Urinary bladder (tissue), 4 donors: ENCODE data around the gene RNF14. TPM values are rescaled to one million over a fixed set of nuclear protein-coding genes. Genes with fewer than 3 reads are reported as not detected.
"Not testable (repeated sequence)": the region's sequence is repeated elsewhere in the genome, so short reads cannot be mapped to it uniquely, and the experiment has no call there.

Experiments
- DNase-seq: peaks from one replicate; pipeline ENCODE4 v3.0.0-alpha.2; 2015; ENCODE audit errors: extremely low spot score
- H3K27ac ChIP-seq: one replicate; pipeline ENCODE4 v1.5.1; 2013; ENCODE audit warnings: low read depth, mild to moderate bottlenecking, moderate library complexity
- H3K36me3 ChIP-seq: one replicate; pipeline ENCODE4 v1.6.1; 2013; ENCODE audit warnings: mild to moderate bottlenecking, moderate library complexity; ENCODE audit not compliant: insufficient read depth
- H3K4me1 ChIP-seq: one replicate; pipeline ENCODE4 v1.6.1; 2013; ENCODE audit warnings: mild to moderate bottlenecking, moderate library complexity; ENCODE audit not compliant: insufficient read depth
- H3K4me3 ChIP-seq: one replicate; pipeline ENCODE4 v1.5.1; 2013; ENCODE audit warnings: low read depth, low read length
- WGBS: extraction: QIAGEN DNeasy Blood & Tissue Kit; methylation state at CpG from one replicate; pipeline ENCODE4 v1.1.7; 2013; 5-methylcytosine and 5-hydroxymethylcytosine counted together
- polyA plus RNA-seq: library from polyadenylated mRNA; stranded (reverse); fragments of 200-250 nt; gene quantifications from one replicate; pipeline ENCODE4 v1.2.3, GENCODE V29; 2013
- total RNA-seq: library from RNA; depleted of rRNA; stranded (reverse); fragments of >200 nt; gene quantifications from one replicate; pipeline ENCODE4 v1.2.3, GENCODE V29; 2014
- donor health status: healthy with polysubstance abuse.
- donor health status: healthy.

RNF14 gene, protein sequence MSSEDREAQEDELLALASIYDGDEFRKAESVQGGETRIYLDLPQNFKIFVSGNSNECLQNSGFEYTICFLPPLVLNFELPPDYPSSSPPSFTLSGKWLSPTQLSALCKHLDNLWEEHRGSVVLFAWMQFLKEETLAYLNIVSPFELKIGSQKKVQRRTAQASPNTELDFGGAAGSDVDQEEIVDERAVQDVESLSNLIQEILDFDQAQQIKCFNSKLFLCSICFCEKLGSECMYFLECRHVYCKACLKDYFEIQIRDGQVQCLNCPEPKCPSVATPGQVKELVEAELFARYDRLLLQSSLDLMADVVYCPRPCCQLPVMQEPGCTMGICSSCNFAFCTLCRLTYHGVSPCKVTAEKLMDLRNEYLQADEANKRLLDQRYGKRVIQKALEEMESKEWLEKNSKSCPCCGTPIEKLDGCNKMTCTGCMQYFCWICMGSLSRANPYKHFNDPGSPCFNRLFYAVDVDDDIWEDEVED
- total RNA-seq (69.7 TPM), polyA plus RNA-seq (51.9 TPM)

DNA sequence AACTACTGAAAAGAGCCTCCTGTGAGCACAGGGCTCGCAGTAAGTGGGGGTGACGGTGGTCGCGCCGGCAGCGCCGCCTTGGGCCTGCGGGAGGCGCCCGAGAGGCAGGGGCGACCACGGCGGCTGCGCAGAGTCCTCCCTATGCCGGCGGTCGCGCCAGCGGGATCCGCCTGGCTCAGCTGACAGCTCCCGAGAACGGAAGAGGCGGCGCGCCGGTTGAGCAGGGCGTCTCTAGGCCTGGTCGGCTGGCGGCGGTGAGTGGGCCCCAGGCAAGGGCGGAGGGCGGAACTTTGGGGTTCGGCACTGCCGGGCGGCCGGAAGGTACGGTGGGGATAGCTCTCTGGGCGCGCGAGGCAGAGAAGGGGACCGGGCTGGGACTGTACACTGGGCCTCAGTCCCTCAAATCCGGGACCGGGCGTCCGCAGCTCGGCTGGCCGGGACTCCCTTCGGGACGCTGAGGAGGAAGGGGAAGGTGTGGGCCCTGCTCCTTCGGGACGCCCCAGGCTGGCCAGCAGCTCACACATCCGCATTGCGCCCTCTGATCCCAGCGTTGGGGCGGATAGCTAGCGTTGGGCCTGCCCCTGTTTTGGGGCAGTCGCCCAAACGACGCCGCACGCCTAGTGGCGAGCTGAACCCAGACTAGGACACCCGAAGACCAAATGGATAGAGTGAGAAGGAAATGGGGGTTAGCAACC lies at the start of gene RNF14:
TSS of gene RNF14 (plus strand) at position 192 of the 695 bp plus-strand sequence. CDS start 4,484 bp downstream, outside the sequence.
- Histone ChIP-seq H3K27ac (peak within 1 kb of the TSS; percentile 86), H3K4me3 (peak within 1 kb of the TSS; percentile 50), H3K4me1 (no peaks in the 10 kb centered on the region), H3K36me3 (no peaks in the 10 kb centered on the region)
- DNase-seq = peak; percentile 77
- under 1% methylated on average over 63 of the region's 63 CpGs for WGBS

DNA sequence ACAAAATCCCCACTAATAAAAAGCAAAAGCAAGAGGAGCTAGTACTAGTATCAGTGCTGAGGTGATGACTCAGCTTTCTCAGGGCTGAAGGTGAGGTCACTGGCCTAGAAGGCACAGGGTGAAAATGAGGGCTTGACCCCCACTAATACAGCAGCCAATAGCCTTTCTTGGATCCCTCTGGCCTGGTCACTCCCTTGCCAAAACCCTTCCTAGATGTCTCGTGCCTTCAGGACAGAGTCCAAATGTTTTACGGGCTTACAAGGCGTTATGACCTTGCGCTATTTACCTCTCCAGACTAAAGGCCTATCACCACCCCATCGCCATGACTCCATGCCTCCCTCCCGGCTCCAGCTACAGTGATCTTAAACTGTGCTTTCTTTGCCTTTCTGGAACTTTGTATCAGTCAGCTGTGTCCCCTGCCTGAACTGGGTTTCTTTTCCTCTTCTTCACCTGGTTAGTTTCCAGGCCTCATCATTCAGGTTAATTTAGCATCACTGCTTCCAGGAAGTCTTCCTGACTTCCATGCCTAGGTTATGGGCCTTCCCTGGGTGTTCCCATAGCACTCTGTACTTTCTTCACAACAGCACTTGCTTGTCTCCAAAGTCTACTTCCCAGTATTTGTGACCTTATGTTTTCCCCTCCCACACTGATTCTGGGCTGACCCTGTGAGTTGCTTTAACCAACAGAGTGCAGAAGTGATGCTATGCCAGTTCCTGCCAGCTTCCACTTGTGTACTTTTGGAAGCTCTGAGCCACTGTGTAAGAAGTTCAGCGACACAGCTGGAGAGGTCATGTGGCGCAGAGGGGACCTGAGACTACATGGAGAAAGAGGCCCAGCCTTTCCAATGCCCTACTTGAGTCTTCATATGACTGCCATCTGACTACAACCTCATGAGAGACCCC lies 49.4 kb upstream of the RNF14 start:
- H3K4me1 ChIP-seq = no peaks in the 10 kb centered on the region
- H3K27ac ChIP-seq = no peak overlapping the region
- no peaks in the 10 kb centered on the region for H3K36me3 ChIP-seq
- no peak for DNase-seq
- H3K4me3 ChIP-seq = no peak overlapping the region
- 80% methylated on average over 8 of the region's 8 CpGs for WGBS

DNA sequence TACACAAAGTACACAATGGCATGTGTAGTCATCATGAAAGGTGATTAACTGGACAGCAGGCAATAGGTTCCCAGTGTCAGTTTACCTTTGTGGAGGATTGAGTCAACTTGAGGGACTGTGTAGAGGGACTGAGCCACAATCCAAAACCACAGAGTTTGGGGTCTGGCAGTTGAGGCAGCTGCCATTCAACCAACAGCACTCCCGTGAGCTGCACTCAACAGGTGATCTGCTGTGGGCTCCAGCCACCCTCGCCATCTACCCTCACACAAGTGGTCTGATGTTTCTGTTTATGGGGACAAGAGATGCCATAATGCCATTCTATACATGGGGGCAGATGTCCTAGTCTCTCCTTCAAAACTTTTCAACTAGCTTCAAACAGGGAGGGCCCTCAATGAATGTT lies 48.1 kb upstream of the RNF14 start:
- H3K27ac ChIP-seq = no peak overlapping the region

DNA sequence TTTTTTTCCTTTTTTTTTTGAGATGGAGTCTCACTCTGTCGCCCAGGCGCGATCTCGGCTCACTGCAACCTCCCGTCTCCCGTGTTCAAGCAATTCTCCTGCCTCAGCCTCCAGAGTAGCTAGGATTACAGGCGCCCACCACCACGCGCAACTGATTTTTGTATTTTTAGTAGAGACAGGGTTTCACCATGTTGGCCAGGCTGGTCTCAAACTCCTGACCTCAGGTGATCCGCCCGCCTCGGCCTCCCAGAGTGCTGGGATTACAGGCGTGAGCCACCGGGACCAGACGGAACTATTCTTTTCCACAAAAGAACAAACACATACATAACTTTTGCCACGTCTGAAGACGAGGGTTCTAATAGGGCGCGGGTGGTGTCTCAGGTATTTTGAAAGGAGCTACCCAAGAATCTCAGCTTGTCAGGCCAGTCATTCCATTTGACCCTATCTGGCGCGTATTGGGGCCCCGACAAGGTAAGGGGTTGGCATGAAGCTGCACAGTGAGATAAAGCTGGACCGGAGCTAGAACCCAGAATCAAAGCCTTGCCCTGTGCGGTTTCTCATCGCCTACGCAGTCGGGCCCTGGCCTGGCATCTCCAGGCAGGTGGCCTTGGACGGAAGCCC lies 46.0 kb upstream of the RNF14 start:
- DNase-seq, H3K4me1 ChIP-seq, H3K36me3 ChIP-seq: not testable (repeated sequence)
- Histone ChIP-seq H3K27ac (peak overlapping the region; percentile 97), H3K4me3 (peak overlapping the region; percentile 56)
- WGBS = 55% methylated on average over 28 of the region's 28 CpGs

More for the DNA sequence above, 48.1 kb upstream of the RNF14 start:
- Histone ChIP-seq H3K4me1 (no peaks in the 10 kb centered on the region), H3K36me3 (no peaks in the 10 kb centered on the region), H3K4me3 (no peak overlapping the region)
- 86% methylated on average over 2 of the region's 2 CpGs for WGBS
- DNase-seq = no peak

DNA sequence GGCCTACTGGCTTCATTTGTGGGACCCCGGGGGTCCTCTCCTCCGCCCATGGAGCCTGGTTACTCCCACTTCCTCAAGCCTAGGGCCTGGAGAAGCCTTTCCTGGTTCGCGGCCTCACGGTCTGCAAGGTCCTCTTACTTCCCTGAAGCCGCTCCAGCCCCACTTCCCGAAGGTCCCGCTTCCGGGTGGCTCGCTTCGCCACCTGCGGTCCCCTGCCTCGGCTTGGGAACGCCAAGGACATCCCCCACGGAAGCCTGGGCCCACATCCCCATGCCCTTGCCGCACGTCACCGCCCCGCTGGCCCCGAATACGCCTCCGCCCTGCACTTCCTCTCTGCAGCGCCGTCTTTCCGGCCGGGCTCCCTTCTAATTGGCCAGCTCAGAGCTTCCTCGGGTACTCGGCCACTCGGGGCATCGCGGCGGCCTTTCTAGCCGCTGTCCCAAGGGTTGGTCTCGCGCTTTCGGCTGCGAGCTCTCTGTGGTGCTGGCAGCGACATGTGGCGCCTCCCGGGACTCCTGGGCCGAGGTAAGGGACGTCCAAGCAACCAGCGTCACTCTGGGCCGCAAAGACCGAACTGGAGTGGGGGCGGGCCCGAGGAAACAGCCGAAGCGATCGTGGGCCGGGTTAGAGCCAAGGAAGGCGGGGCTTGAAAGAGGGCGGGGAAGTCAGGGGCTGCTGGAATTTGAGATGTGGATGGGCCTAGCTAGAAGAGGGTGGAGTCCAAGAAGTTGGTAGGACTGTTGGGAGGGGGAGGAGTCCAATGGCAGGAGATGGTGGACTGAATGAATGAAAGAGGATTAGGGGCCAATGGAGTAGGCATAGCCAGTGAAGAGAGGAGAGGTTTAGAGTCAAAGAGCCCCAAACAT lies 45.2 kb upstream of the RNF14 start, which contains the start of gene DELE1:
TSS of gene DELE1 (plus strand) at position 424 of the 866 bp plus-strand sequence. CDS start at position 495, 71 bp downstream.
- WGBS = under 1% methylated on average over 53 of the region's 53 CpGs
- Histone ChIP-seq H3K36me3 (no peaks in the 10 kb centered on the region), H3K4me1 (no peaks in the 10 kb centered on the region), H3K4me3 (peak within 1 kb of the TSS; percentile 56), H3K27ac (peak within 1 kb of the TSS; percentile 97)
- peak; percentile 88 for DNase-seq

DNA sequence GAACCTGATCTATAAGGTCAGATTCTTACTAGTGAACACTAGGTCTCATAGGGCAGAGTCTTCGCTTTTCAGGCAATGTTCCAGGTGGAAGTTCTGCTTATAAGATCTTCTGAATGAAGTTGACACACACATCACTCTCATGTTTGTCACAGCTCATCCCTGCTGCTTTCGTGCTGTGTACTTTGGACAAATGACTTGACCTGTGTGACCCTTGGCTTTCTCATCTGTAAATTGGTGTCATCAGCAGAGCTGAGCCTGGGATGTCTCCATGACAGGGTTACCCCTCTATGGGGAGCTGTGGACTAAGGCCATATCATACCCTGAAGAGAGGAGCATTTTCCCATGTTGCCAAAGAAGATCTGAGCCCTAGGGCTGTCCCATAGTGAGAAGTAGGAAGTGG lies 42.5 kb upstream of the RNF14 start:
- H3K4me3 ChIP-seq = no peak overlapping the region
- no peaks in the 10 kb centered on the region for H3K4me1 ChIP-seq
- H3K36me3 ChIP-seq = peaks cover 3% of the 10 kb centered on the region
- 81% methylated on average over 2 of the region's 2 CpGs for WGBS
- DNase-seq = no peak
- no peak overlapping the region for H3K27ac ChIP-seq

DNA sequence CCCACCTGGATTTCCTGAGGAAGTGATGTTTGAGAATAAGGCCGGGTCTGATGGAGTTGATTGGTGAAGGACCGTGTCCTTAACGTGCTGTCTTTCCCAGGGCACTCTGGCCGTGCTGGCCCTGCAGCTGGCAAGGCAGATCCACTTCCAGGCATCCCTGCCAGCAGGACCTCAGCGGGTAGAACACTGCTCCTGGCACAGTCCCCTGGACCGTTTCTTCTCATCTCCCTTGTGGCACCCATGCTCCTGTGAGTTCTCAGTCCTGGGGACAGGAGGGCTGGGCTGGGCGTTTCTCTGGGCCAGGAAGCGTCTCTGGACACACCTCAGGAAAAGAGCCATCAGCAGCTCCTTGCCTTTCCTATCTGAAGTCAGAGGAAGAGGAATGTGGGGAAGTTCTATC lies 40.9 kb upstream of the RNF14 start:
- no peak overlapping the region for H3K4me3 ChIP-seq
- 81% methylated on average over 8 of the region's 8 CpGs for WGBS
- no peaks in the 10 kb centered on the region for H3K4me1 ChIP-seq
- no peak overlapping the region for H3K27ac ChIP-seq
- peaks cover 6% of the 10 kb centered on the region for H3K36me3 ChIP-seq
- DNase-seq = no peak

DNA sequence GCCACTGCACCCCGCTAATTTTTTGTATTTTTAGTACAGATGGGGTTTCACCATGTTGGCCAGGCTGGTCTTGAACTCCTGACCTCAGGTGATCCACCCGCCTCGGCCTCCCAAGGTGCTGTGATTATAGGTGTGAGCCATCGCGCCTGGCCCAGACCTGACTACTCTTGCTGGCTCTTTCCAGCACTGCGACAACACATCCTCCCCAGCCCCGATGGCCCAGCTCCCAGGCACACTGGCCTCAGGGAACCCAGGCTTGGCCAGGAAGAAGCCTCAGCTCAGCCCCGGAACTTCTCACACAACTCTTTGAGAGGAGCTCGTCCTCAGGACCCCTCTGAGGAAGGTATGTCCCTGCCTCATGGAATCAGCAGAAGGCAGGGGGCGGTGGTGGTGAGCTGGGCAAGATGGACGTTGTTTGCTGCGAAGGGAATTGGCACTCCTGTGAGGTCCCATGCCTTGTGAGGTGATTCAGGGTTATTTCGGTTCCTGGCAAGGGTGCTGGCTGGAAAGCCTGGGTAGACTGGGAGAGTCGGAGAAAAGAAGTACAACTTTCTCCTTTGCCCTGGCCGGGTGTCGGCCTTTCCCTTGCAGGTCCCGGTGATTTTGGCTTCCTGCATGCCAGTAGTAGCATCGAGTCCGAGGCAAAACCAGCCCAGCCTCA lies 39.4 kb upstream of the RNF14 start:
- Histone ChIP-seq H3K4me1 (no peaks in the 10 kb centered on the region), H3K4me3 (no peak overlapping the region), H3K27ac (no peak overlapping the region), H3K36me3 (peaks cover 6% of the 10 kb centered on the region)
- no peak for DNase-seq
- WGBS = 96% methylated on average over 19 of the region's 19 CpGs

DNA sequence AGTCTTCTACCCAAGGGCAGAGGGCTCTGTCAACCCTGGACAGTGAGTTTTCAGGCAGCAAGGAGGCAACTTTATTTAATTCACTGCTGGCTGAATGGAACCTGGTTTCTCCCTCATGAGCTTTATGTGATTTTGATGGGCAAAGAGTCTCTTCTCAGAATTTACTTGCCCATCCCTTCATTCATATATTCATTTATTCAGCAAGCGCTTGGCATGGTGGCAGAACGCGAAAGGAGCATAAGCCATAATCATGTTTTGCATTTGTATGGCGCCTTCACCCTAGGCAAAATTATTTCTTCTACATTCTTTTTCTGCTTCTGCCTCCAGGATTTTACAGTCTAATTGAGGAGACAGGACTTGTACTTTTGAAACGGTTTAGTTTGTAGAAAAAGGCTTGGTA lies 37.2 kb upstream of the RNF14 start:
- WGBS = 94% methylated on average over 5 of the region's 5 CpGs
- Histone ChIP-seq H3K4me1 (no peaks in the 10 kb centered on the region), H3K4me3 (no peak overlapping the region), H3K36me3 (peaks cover 6% of the 10 kb centered on the region), H3K27ac (no peak overlapping the region)
- no peak for DNase-seq

DNA sequence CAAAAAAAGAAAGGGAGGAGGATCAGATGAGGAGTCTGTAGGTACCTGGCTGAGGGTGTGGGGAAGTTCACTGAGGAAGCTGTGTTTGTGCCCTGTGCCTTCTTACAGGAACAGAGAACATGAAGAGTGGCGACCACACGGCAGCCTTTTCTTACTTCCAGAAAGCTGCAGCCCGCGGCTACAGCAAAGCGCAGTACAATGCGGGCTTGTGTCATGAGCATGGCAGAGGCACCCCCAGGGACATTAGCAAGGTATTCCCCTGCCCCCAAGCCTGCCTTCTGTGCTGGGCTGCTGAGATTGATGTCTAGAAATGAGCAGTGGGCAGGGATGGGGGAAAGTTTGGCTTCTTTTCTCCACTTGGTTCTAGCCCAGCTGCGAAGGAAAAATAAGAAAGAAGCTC lies 35.8 kb upstream of the RNF14 start:
- Histone ChIP-seq H3K27ac (no peak overlapping the region), H3K4me1 (no peaks in the 10 kb centered on the region), H3K4me3 (no peak overlapping the region), H3K36me3 (peaks cover 6% of the 10 kb centered on the region)
- no peak for DNase-seq
- WGBS = 95% methylated on average over 7 of the region's 7 CpGs

DNA sequence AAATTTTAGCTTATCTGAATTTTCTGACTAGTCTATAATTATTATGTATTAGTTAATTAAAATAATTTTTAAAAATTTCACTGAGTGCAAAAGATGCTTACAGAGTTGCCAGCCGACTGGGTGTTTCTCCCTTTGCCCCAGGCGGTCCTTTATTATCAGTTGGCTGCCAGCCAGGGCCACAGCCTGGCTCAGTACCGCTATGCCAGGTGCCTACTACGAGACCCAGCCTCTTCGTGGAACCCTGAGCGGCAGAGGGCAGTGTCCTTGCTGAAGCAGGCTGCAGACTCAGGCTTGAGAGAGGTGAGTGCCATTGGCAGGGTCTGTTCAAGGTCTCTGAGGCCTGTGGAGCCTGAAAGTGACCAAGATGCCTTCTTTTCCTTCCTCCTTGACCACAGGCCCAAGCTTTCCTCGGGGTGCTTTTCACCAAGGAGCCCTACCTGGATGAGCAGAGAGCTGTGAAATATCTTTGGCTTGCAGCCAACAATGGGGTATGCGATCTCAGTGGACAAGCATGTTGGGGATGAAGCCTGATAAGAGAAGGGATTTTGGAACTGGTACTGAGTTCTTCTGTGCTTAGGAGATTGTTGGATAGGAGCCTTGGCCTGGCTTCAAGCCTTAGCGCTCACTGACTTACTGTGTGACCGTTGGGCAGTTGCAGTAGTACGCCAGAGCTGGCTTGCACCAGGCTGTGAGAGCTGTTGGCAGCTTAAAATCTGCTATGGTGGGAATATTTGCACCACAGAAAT lies 34.6 kb upstream of the RNF14 start:
- no peak overlapping the region for H3K4me3 ChIP-seq
- H3K36me3 ChIP-seq = peaks cover 9% of the 10 kb centered on the region
- no peaks in the 10 kb centered on the region for H3K4me1 ChIP-seq
- 51% methylated on average over 11 of the region's 11 CpGs for WGBS
- DNase-seq = no peak
- H3K27ac ChIP-seq = no peak overlapping the region
